Measurements from ENCODE around the gene CENATAC. TPM values are rescaled to one million over a fixed set of nuclear protein-coding genes. Genes with fewer than 3 reads are reported as not detected.
"Not testable (repeated sequence)": the region's sequence is repeated elsewhere in the genome, so short reads cannot be mapped to it uniquely, and the experiment has no call there.

CENATAC gene
- polyA plus RNA-seq, 6 donors from 2014 or later: 9.5 to 21.7 (median 12.3) TPM

GRCh38 chr11:119006656-119007055 is 8.7 kb downstream of the CENATAC start:
- H3K4me3 Mint-ChIP-seq: no peak overlapping the region
- peak overlapping the region in 1 of 6 donors; percentile 14 for H3K27ac Mint-ChIP-seq
- H3K9me3 Mint-ChIP-seq: no peaks in the 10 kb centered on the region
- ATAC-seq (ENCODE audit: low read depth in 2 of 2) (no peak), DNase-seq (no peak)
- H3K36me3 Mint-ChIP-seq: peaks cover 9 to 12% of the 10 kb centered on the region in 2 donors
- no peaks in the 10 kb centered on the region for H3K27me3 Mint-ChIP-seq
- H3K4me1 Mint-ChIP-seq: peaks cover 0 to 4% (median 0%) of the 10 kb centered on the region in 3 donors

- Mint-ChIP-seq H3K9me3 (no peaks in the 10 kb centered on the region), H3K4me3 (no peak overlapping the region), H3K27ac (peak overlapping the region in 1 of 6 donors; percentile 38), H3K27me3 (no peaks in the 10 kb centered on the region), H3K4me1 (peaks cover 13 to 20% (median 16%) of the 10 kb centered on the region in 3 donors), H3K36me3 (peaks cover 22 to 28% of the 10 kb centered on the region in 2 donors)
- ATAC-seq (ENCODE audit: low read depth in 2 of 2): no peak
- no peak for DNase-seq
These were observed 13.6 kb downstream of the CENATAC start for GRCh38 chr11:119011476-119012053.

- Mint-ChIP-seq H3K27ac (peak overlapping the region in 3 of 6 donors; percentile 3 to 73 (median 28)), H3K36me3 (peaks cover 18 to 25% of the 10 kb centered on the region in 2 donors), H3K4me3 (peak overlapping the region in 1 of 8 donors; percentile 53)
These were observed 14.8 kb downstream of the CENATAC start for GRCh38 chr11:119012629-119013170.

DNA sequence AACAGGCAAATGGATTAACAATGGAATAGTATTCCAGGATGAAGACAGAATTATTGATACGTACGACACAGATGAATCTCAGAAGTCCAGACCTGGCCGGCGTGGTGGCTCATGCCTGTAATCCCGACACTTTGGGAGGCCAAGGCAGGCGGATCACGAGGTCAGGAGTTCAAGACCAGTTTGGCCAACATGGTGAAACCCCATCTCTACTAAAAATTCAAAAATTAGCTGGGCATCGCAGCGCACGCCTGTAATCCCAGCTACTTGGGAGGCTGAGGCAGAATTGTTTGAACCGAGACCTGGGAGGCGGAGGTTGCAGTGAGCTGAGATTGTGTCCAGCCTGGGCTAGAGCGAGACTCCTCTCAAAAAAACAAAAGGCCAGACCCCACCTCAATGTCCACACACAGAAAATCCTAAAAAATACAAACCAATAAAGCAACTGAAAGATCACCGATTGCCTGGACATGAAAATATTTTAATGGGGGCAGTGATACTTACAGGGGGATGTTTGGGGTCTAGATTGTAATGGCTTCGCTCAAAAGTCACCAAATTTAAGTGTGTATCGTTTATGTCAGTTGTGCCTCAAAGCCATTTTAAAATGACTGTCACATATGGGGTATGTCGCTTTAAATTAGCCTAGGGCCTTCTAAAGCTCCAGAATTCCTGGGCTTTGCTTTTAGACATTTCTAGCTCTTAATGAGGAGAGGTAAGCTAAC is 16.4 kb downstream of the CENATAC start:
- no peaks in the 10 kb centered on the region for H3K27me3 Mint-ChIP-seq
- DNase-seq (no peak), ATAC-seq (ENCODE audit: low read depth in 2 of 2) (no peak)
- peaks cover 18 to 19% of the 10 kb centered on the region in 2 donors for H3K36me3 Mint-ChIP-seq
- H3K9me3 Mint-ChIP-seq: no peaks in the 10 kb centered on the region
- H3K4me3 Mint-ChIP-seq: peak overlapping the region in 2 of 8 donors; percentile 22 to 68
- peak overlapping the region in 4 of 6 donors; percentile 0 to 67 (median 33) for H3K27ac Mint-ChIP-seq
- H3K4me1 Mint-ChIP-seq: peaks cover 18 to 42% (median 32%) of the 10 kb centered on the region in 3 donors

More at GRCh38 chr11:119012629-119013170, 14.8 kb downstream of the CENATAC start:
- no peaks in the 10 kb centered on the region for H3K9me3 Mint-ChIP-seq
- ATAC-seq (ENCODE audit: low read depth in 2 of 2): no peak
- H3K4me1 Mint-ChIP-seq: peaks cover 16 to 26% (median 25%) of the 10 kb centered on the region in 3 donors
- no peaks in the 10 kb centered on the region for H3K27me3 Mint-ChIP-seq
- DNase-seq: no peak

DNA sequence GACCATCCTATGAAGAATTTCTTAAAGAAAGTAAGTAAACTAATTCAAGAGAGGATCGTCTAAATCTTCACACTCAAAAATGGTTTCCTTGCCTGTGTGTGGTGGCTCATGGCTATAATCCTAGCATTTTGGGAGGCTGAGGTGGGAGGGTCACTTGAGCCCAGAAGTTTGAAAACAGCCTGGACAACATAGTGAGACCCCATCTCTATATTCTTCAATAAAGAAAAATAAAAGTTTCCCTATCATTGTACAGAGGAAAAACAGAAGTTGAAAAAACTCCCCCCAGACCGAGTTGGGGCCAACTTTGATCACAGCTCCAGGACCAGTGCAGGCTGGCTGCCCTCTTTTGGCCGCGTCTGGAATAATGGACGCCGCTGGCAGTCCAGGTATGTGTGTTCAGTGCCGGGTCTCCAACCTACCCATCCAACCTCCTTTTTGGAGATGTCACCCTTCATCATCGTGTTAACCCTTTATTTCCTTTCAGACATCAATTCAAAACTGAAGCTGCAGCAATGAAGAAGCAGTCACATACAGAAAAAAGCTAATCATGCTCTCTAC is 17.2 kb downstream of the CENATAC start:
- Mint-ChIP-seq H3K36me3 (peaks cover 18 to 19% of the 10 kb centered on the region in 2 donors), H3K4me3 (peak overlapping the region in 5 of 8 donors; percentile 15 to 93 (median 24)), H3K4me1 (peaks cover 23 to 50% (median 36%) of the 10 kb centered on the region in 3 donors), H3K27ac (peak overlapping the region; percentile 53 to 84 (median 72)), H3K27me3 (no peaks in the 10 kb centered on the region), H3K9me3 (no peaks in the 10 kb centered on the region)
- ATAC-seq (ENCODE audit: low read depth in 2 of 2) (no peak), DNase-seq (no peak)

- Mint-ChIP-seq H3K27me3 (no peaks in the 10 kb centered on the region), H3K9me3 (no peaks in the 10 kb centered on the region), H3K27ac (peak overlapping the region in 4 of 6 donors; percentile 53 to 100 (median 84)), H3K4me1 (peaks cover 24 to 54% (median 38%) of the 10 kb centered on the region in 3 donors), H3K36me3 (peaks cover 13 to 19% of the 10 kb centered on the region in 2 donors), H3K4me3 (peak overlapping the region in 6 of 8 donors; percentile 22 to 99 (median 83))
- DNase-seq (no peak), ATAC-seq (ENCODE audit: low read depth in 2 of 2) (no peak)
These were observed 18.5 kb downstream of the CENATAC start for GRCh38 chr11:119016216-119017009.

DNA sequence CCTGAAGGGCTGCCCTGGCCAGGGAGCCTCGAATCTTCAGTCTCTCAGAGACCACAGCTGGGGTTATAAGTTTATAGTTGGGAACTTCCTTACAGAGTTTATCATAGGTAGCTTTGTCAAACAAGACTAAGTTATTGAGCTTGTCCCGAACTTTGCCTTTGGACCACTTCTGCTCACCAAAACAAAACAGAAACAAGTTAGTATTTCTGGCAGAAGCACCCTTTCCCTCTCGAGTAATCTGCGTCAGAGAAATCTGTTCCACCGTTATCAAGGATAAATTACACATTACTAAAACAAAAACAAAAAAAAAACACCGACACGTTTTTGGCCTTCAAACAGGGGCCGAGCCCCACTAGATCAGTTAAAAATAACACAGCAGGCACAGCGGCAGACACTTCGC is 19.4 kb downstream of the CENATAC start:
- ATAC-seq (ENCODE audit: low read depth in 2 of 2); DNase-seq; H3K27me3 Mint-ChIP-seq; H3K9me3 Mint-ChIP-seq: not testable (repeated sequence)
- Mint-ChIP-seq H3K27ac (peak overlapping the region; percentile 99 to 100 (median 99)), H3K36me3 (peaks cover 13 to 14% of the 10 kb centered on the region in 2 donors), H3K4me3 (peak overlapping the region; percentile 93 to 100 (median 99)), H3K4me1 (peaks cover 22 to 57% (median 36%) of the 10 kb centered on the region in 3 donors)

GRCh38 chr11:119018074-119018938 is 20.4 kb downstream of the CENATAC start, which contains the start of the genes RPS25 and TRAPPC4:
Gene RPS25, minus strand, starts transcription at chr11:119018343. Its CDS starts 59 bp downstream, at chr11:119018284.
Gene TRAPPC4, plus strand, starts transcription at chr11:119018766. Its CDS starts 30 bp downstream, at chr11:119018796.
- Mint-ChIP-seq H3K9me3 (no peaks in the 10 kb centered on the region), H3K36me3 (peaks cover 9 to 14% of the 10 kb centered on the region in 2 donors), H3K27me3 (no peaks in the 10 kb centered on the region), H3K4me3 (peak within 1 kb of the TSS; percentile 93 to 100 (median 99)), H3K4me1 (peaks cover 20 to 60% (median 29%) of the 10 kb centered on the region in 3 donors), H3K27ac (peak within 1 kb of the TSS; percentile 99 to 100 (median 99))
- ATAC-seq (ENCODE audit: low read depth in 2 of 2): peak; percentile 86 to 87
- peak; percentile 94 for DNase-seq

DNA sequence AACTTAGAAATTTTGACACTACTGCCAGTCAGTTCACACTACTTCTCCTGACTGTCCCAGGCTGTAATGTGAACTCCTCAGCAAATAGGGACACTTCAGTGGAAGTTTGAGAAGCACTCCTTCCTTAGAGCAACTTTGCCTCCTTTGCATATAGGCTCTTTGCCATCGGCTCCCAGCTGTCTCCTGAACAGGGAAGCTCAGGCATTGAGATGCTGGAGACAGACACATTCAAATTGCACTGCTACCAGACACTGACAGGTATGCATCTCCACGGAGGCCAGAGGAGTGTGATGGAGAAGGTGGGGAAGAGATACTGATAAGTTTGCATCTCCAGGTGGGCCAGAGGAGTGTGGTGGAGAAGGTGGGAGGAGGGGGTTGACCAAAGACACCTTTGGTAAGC is 22.1 kb downstream of the CENATAC start:
- Mint-ChIP-seq H3K36me3 (peaks cover 9 to 10% of the 10 kb centered on the region in 2 donors), H3K4me3 (peak overlapping the region; percentile 29 to 99 (median 98)), H3K4me1 (peaks cover 24 to 67% (median 36%) of the 10 kb centered on the region in 3 donors), H3K27me3 (no peaks in the 10 kb centered on the region), H3K27ac (peak overlapping the region in 4 of 6 donors; percentile 66 to 99 (median 94)), H3K9me3 (no peaks in the 10 kb centered on the region)
- DNase-seq: no peak
- no peak for ATAC-seq (ENCODE audit: low read depth in 2 of 2)

GRCh38 chr11:119021631-119022030 is 23.7 kb downstream of the CENATAC start:
- peaks cover 19 to 50% (median 25%) of the 10 kb centered on the region in 3 donors for H3K4me1 Mint-ChIP-seq

GRCh38 chr11:119023741-119024140 is 25.8 kb downstream of the CENATAC start:
- peaks cover 14 to 38% (median 15%) of the 10 kb centered on the region in 3 donors for H3K4me1 Mint-ChIP-seq
- peak overlapping the region in 2 of 6 donors; percentile 7 to 52 for H3K27ac Mint-ChIP-seq
- peak overlapping the region in 1 of 8 donors; percentile 58 for H3K4me3 Mint-ChIP-seq
- no peaks in the 10 kb centered on the region for H3K27me3 Mint-ChIP-seq
- H3K9me3 Mint-ChIP-seq: no peaks in the 10 kb centered on the region
- ATAC-seq (ENCODE audit: low read depth in 2 of 2) (no peak), DNase-seq (no peak)
- H3K36me3 Mint-ChIP-seq: peaks cover 0 to 5% of the 10 kb centered on the region in 2 donors

More at GRCh38 chr11:119021631-119022030, 23.7 kb downstream of the CENATAC start:
- H3K27me3 Mint-ChIP-seq: no peaks in the 10 kb centered on the region
- ATAC-seq (ENCODE audit: low read depth in 2 of 2) (no peak), DNase-seq (no peak)
- peak overlapping the region in 3 of 6 donors; percentile 8 to 65 (median 27) for H3K27ac Mint-ChIP-seq
- peak overlapping the region in 4 of 8 donors; percentile 9 to 99 (median 39) for H3K4me3 Mint-ChIP-seq
- H3K9me3 Mint-ChIP-seq: no peaks in the 10 kb centered on the region
- peaks cover 0 to 5% of the 10 kb centered on the region in 2 donors for H3K36me3 Mint-ChIP-seq
